Fibroblast of mammary gland (primary cell): ENCODE results near the gene GDF11.

Experiments
- DNase-seq: peaks from one replicate; pipeline ENCODE4 v3.0.0-alpha.2; 2010; ENCODE audit warnings: low read depth
- H3K4me3 ChIP-seq: 2 replicates; pipeline ENCODE4 v1.5.1; 2011; ENCODE audit warnings: low read depth, mild to moderate bottlenecking, low read length, moderate library complexity; ENCODE audit not compliant: control insufficient read depth
- CTCF ChIP-seq: conservative IDR thresholded peaks from 2 replicates; pipeline ENCODE4 v1.5.1; 2011; ENCODE audit warnings: low read depth, low read length, inconsistent platforms; ENCODE audit not compliant: control insufficient read depth, insufficient read depth

Gene GDF11

DNA sequence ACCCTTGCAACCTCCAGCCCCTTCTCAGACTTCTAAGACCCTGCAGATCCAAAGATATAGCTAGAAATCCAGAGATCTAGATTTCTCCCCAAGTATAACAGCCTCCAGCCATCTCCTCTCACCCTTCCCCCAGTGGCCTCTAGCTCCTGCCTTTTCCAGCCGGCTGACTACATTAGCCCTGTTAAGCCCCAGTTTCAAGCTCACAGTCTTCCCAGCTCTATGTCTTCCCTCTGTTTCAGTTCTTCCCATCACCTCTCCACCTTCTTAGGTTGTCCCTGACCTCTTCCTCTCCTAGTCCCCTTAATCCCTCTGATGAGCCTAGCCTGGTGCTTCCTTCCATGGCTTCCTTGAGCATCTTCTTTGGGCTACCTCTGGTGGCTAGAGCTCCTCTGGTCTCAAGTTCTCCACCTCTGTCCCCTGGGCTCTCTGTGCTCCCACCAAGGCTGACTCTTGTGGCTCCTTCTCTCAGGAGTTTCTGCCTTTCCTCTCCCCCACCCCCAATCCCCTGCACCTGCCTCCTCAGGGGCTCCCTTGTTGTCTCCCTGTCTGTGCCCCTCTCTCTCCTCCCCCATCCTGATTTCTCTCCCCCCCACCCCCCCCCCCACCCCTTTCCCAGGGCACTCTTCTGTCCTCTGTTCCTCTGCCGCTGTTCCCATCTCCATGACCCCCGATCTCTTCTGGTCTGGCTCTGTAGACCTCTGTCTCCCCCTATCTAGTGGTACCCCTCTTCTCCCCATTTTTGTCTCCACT lies 816 bp upstream of the GDF11 start:
- TF ChIP-seq CTCF, result no peak
- peak overlapping the region; percentile 31 for H3K4me3 ChIP-seq
- DNase-seq, result no peak

- TF ChIP-seq CTCF, result no peak
Measured at GRCh38 chr12:55743406-55744339, 751 bp downstream of the GDF11 start.

DNA sequence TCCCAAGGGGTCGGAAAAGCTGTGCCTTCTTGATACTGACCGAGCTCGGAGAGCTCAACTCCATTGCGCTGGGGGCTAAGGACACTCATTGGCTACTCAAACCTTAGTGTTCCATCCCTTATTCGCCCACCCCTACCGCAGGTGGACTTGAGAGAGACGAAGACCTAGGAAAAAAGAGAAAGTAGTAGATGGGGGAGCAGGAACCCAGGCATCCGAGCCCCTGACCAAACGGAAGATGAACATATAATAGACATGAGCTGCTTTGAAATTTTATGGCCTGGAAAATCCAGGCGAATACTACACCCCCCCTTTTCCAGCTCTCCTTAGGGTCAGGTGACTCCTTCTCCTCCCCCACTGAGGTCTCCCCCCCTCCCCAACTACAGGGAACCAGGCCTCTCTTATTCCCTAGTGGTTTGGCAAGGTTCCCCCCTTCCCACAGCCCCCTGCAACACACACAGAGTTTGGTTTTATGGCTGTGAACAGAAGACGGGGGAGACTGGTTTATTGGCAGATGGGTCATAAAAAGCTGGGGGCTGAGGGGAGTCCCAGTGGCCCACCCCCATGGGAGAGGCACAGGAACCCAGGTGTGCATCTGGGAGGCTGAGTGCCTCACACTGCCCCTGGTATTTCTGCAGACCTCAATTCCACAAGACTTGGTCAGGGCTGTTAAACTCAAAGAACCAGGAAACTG lies 1.6 kb downstream of the GDF11 start:
- H3K4me3 ChIP-seq, result peak overlapping the region; percentile 70
- DNase-seq, result no peak
- no peak for TF ChIP-seq CTCF

More at GRCh38 chr12:55743406-55744339, 751 bp downstream of the GDF11 start:
- peak; percentile 66 for DNase-seq
- peak overlapping the region; percentile 70 for H3K4me3 ChIP-seq

GRCh38 chr12:55745361-55746173 lies 2.6 kb downstream of the GDF11 start:
- DNase-seq, result no peak
- TF ChIP-seq CTCF, result no peak
- peak overlapping the region; percentile 7 for H3K4me3 ChIP-seq

- H3K4me3 ChIP-seq, result no peak overlapping the region
- no peak for DNase-seq
- TF ChIP-seq CTCF, result no peak
Measured at GRCh38 chr12:55746174-55746912, 3.4 kb downstream of the GDF11 start.
